NCI-H345 treated with DMSO at 0.1 percent for 48 hours (cell line): Measurements from ENCODE around the gene HIGD1B.
"Not testable (repeated sequence)": the region's sequence is repeated elsewhere in the genome, so short reads cannot be mapped to it uniquely, and the experiment has no call there.

ENCODE experiments used
- DNase-seq: peaks from one replicate; lab custom pipeline; 2025; ENCODE audit not compliant: unreplicated experiment; lab: John Stamatoyannopoulos, UW

The HIGD1B gene

DNA sequence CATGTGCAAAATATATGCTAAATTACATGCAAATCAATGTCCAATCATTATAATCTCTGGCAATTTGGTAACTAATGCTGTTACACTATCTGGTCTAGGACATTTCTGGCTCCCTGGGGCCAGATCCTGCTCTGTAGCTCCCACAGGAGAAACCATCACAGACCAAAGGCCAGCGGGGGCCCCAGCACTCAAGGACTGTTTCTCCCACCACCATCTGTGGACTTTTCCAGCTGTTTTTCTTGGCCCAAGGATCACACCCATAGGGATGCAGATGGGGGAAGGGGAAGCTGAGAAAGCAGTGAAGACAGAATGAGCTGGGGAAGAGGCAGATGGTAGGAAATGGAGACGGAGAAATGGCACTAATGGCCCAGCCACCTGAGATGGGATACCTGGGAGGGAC lies at the start of gene HIGD1B:
Gene HIGD1B (plus strand): TSS at position 298 of the 400 bp plus-strand sequence. CDS start 270 bp downstream, outside the sequence.
- no peak for DNase-seq

- no peak for DNase-seq
Measured at GRCh38 chr17:44798356-44798755, 49.3 kb upstream of the HIGD1B start.

- no peak for DNase-seq
Measured at GRCh38 chr17:44801880-44802279, 45.8 kb upstream of the HIGD1B start.

- DNase-seq, result no peak
Measured at GRCh38 chr17:44804302-44805089, 43.2 kb upstream of the HIGD1B start.

- DNase-seq, result no peak
Measured at GRCh38 chr17:44807093-44807816, 40.4 kb upstream of the HIGD1B start.

GRCh38 chr17:44807817-44808155 lies 39.9 kb upstream of the HIGD1B start:
- no peak for DNase-seq

DNA sequence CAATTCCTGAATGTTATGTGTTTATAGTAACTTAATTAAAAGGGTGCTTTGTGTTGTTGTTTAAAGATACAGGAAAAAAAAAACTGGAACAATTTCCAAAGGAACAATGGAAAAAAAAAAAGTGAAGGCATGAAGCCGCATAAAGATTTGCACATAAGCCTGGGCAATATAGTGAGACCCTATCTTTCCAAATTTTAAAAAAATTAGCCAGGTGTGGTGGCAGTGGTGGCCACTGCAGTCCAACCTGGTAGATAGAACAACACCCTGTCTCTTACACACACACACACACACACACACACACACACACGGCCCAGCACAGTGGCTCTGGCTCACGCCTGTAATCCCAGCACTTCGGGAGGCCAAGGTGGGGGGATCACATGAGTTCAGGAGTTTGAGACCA lies 39.5 kb upstream of the HIGD1B start:
- no peak for DNase-seq

DNA sequence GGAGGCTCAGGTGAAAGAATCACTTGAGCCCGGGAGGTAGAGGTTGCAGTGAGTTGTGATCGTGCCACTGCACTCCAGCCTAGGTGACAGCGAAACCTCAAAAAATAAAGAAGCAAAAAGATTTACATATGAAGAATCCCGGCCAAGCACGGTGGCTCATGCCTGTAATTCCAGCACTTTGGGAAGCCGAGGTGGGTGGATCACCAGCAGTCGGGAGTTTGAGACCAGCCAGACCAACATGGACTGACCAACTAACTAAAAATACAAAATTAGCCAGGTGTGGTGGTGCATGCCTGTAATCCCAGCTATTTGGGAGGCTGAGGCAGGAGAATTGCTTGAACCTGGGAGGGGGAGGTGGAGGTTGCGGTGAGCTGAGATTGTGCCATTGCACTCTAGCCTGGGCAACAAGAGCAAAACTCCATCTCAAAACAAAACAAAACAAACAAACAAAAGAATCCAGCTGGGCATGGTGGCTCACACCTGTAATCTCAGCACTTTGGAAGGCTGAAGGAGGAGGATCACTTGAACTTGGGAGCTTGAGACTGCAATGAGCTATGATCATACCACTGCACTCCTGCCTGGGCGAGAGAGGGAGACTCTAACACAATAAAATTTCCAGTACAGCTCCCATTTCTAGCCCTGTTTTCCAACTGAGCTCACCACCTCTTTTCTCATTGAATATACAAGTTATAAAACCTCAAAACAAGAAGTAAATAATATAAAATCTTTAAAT lies 38.9 kb upstream of the HIGD1B start:
- not testable (repeated sequence) for DNase-seq

GRCh38 chr17:44812263-44812662 lies 35.4 kb upstream of the HIGD1B start:
- no peak for DNase-seq

DNA sequence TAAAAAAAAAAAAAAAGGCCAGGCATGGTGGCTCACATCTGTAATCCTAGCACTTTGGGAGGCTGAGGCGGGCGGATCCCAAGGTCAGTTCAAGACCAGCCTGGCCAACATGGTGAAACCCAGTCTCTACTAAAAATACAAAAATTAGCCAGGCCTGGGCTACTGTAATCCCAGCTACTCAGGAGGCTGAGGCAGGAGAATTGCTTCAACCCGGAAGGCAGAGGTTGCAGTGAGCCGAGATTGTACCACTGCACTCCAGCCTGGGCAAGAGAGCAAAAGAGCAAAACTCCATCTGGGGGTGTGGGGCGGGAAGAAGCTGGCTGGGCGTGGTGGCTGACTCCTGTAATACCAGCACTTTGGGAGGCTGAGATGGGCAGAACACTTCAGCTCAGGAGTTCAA lies 29.2 kb upstream of the HIGD1B start:
- not testable (repeated sequence) for DNase-seq

- peak; percentile 84 for DNase-seq
Measured at GRCh38 chr17:44820631-44821212, 27.0 kb upstream of the HIGD1B start.

DNA sequence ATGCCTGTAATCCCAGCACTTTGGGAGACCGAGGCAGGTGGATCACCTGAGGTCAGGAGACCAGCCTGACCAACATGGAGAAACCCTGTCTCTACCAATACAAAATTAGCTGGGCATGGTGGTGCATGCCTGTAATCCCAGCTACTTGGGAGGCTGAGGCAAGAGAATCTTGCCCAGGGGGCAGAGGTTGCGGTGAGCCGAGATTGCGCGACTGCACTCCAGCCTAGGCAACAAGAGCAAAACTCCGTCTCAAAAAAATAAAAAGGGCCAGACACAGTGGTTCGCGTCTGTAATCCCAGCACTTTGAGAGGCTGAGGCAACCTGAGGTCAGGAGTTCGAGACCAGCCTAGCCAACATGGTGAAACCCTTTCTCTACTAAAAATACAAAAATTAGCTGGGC lies 22.4 kb upstream of the HIGD1B start:
- not testable (repeated sequence) for DNase-seq

DNA sequence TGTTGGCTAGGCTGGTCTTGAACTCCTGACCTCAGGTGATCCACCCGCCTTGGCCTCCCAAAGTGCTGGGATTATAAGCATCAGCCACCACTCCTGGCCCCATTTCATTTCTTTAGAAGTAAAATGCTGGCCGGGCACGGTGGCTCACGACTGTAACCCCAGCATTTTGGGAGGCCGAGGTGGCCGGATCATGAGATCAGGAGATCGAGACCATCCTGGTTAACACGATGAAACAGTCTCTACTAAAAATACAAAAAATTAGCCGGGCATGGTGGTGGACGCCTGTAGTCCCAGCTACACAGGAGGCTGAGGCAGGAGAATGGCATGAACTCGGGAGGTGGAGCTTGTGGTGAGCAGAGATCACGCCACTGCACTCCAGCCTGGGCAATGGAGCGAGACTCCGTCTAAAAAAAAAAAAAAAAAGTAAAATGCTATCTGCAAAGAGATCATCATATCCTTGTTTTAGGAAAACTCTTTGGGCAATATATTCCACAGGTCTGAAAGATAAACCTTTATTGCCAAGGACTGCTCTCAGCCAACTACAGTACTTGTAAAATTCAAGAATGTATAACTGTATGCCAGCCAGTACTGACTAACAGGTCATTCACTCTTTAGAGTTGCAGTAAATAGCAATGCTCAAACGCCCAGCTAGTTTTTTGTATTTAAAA lies 21.4 kb upstream of the HIGD1B start:
- no peak for DNase-seq

GRCh38 chr17:44827863-44828262 lies 19.8 kb upstream of the HIGD1B start:
- DNase-seq, result no peak

GRCh38 chr17:44828919-44829522 lies 18.7 kb upstream of the HIGD1B start:
- DNase-seq, result peak; percentile 16

GRCh38 chr17:44829523-44830358 lies 17.9 kb upstream of the HIGD1B start, which contains the start of gene GJC1:
GJC1 (minus strand) TSS chr17:44830287; CDS start chr17:44805817, 24,470 bp downstream.
- no peak for DNase-seq

DNA sequence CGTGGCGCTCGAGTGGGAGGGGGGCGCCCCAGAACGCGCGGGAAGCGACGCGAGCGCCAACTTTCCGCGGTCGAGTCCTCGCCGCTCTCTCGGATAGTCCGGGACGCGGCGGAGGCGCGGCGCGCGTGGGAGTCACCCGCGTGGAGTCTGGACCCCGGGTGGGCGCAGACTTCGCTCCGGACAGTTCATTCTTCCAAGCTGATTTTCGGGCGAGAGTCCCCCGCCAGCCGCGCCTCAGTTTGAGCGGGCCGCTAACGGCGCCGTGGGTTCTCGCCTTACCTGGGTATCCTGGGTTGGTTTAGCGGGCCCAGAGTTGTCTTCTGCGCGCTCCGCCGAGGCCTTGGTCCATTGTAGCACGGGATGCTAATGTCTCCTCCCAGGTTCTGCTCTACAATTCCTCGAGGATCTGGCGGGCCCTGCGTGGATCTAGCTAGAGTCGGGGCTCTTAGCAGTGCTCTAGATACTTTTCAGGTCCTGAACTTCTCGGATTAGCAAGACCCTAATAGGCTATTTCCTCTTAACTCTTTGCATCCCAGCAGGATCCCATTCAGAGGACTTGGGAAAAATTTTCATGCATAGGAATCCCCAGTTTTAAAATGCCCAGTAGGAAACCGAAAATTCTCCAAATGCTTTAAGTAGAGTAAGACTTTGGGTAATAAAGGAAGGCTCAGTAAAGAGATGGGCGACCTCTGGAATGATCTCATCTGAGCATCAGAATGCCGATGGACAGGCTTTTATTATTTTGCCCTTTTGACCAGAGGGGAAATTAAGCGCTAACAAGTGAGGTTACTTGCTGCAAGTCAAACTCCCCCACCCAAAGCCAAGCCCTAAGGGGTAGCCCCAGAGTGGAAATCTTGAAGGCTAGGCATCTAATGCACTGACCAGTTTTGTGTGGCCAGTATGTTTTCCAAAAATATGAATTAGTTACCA lies 17.1 kb upstream of the HIGD1B start:
- DNase-seq, result no peak

- no peak for DNase-seq
Measured at GRCh38 chr17:44831371-44831770, 16.3 kb upstream of the HIGD1B start.
